DND-41 (cell line): ENCODE measurements around the gene CELF6.

Experiments used
- ATAC-seq: fragments of 200-7000 bp; cut with Tn5 transposase; 3 replicates; pipeline ENCODE4 v1.9.1; 2021; ENCODE audit warnings: low read depth; ENCODE audit not compliant: insufficient read depth
- DNase-seq: peaks from one replicate; pipeline ENCODE4 v3.0.0-alpha.2; 2020
- H2AFZ ChIP-seq: 2 replicates; pipeline ENCODE4 v1.6.0; 2012; ENCODE audit warnings: low read depth, low read length
- H3K27ac ChIP-seq: 2 replicates; pipeline ENCODE4 v1.5.1; 2012; ENCODE audit warnings: low read length, inconsistent platforms
- H3K27me3 ChIP-seq: fragments of 200-600 bp; sonication (generic); 2 replicates; pipeline ENCODE4 v1.6.0; 2012; ENCODE audit warnings: low read length, mild to moderate bottlenecking, inconsistent platforms; ENCODE audit not compliant: insufficient read depth, poor library complexity
- H3K36me3 ChIP-seq: 2 replicates; pipeline ENCODE4 v1.5.1; 2012; ENCODE audit warnings: low read length, inconsistent platforms; ENCODE audit not compliant: insufficient read depth
- H3K4me1 ChIP-seq: 2 replicates; pipeline ENCODE4 v1.5.1; 2012; ENCODE audit warnings: mild to moderate bottlenecking, low read length; ENCODE audit not compliant: insufficient read depth
- H3K4me2 ChIP-seq: 2 replicates; pipeline ENCODE4 v1.6.0; 2012; ENCODE audit warnings: mild to moderate bottlenecking, moderate library complexity, low read length, inconsistent platforms; ENCODE audit not compliant: insufficient read depth
- H3K4me3 ChIP-seq, 2 experiments: fragments of 200-600 bp in 1 of 2; shearing (Covaris generic) in 1 of 2; 2 replicates each; pipeline ENCODE4 v1.5.1; 2012 to 2016; ENCODE audit warnings: inconsistent platforms in 2 of 2, low read length in 2 of 2, mild to moderate bottlenecking in 2 of 2, low read depth in 1 of 2, moderate library complexity in 1 of 2
- H3K79me2 ChIP-seq: 2 replicates; pipeline ENCODE4 v1.6.0; 2012; ENCODE audit warnings: low read length, inconsistent platforms; ENCODE audit not compliant: insufficient read depth
- H3K9ac ChIP-seq: 2 replicates; pipeline ENCODE4 v1.6.0; 2012; ENCODE audit warnings: low read depth, mild to moderate bottlenecking, inconsistent platforms, low read length, moderate library complexity
- H3K9me3 ChIP-seq: 2 replicates; pipeline ENCODE4 v1.5.1; 2012; ENCODE audit warnings: low read length, moderate library complexity, mild to moderate bottlenecking, inconsistent platforms; ENCODE audit not compliant: insufficient read depth, severe bottlenecking
- H4K20me1 ChIP-seq: 2 replicates; pipeline ENCODE4 v1.6.0; 2012; ENCODE audit warnings: low read length; ENCODE audit not compliant: insufficient read depth
- EZH2 ChIP-seq: IDR thresholded peaks from 3 replicates; pipeline ENCODE4 v1.6.1; 2012; ENCODE audit warnings: borderline replicate concordance, low read depth, mild to moderate bottlenecking, moderate library complexity, low read length, inconsistent platforms; ENCODE audit not compliant: severe bottlenecking
- TF ChIP-seq, protein P1 (sequence below): IDR thresholded peaks from 2 replicates; pipeline ENCODE4 v1.5.1; 2012; ENCODE audit warnings: borderline replicate concordance, low read length, moderate library complexity, mild to moderate bottlenecking; ENCODE audit not compliant: poor library complexity, severe bottlenecking; ENCODE audit errors: extremely low read depth

CELF6 gene

GRCh38 chr15:72237853-72238224 lies 82.1 kb downstream of the CELF6 start:
- H3K27me3 ChIP-seq = no peaks in the 10 kb centered on the region
- no peak for TF ChIP-seq EZH2
- TF ChIP-seq, protein P1, sequence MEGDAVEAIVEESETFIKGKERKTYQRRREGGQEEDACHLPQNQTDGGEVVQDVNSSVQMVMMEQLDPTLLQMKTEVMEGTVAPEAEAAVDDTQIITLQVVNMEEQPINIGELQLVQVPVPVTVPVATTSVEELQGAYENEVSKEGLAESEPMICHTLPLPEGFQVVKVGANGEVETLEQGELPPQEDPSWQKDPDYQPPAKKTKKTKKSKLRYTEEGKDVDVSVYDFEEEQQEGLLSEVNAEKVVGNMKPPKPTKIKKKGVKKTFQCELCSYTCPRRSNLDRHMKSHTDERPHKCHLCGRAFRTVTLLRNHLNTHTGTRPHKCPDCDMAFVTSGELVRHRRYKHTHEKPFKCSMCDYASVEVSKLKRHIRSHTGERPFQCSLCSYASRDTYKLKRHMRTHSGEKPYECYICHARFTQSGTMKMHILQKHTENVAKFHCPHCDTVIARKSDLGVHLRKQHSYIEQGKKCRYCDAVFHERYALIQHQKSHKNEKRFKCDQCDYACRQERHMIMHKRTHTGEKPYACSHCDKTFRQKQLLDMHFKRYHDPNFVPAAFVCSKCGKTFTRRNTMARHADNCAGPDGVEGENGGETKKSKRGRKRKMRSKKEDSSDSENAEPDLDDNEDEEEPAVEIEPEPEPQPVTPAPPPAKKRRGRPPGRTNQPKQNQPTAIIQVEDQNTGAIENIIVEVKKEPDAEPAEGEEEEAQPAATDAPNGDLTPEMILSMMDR = no peak
- peak; percentile 47 for ATAC-seq
- peak; percentile 6 for DNase-seq
- H3K4me3 ChIP-seq = no peak overlapping the region
- peaks cover 30% of the 10 kb centered on the region for H3K4me1 ChIP-seq
- H2AFZ ChIP-seq = no peak overlapping the region
- H3K27ac ChIP-seq = peak overlapping the region; percentile 92
- no peaks in the 10 kb centered on the region for H3K79me2 ChIP-seq
- H3K4me2 ChIP-seq = 0 out of 2 replicates have a peak overlapping the region, but pooled peaks have one; percentile 71
- peaks cover 28% of the 10 kb centered on the region for H3K36me3 ChIP-seq
- no peaks in the 10 kb centered on the region for H3K9me3 ChIP-seq
- H4K20me1 ChIP-seq = no peaks in the 10 kb centered on the region
- 0 out of 2 replicates have a peak overlapping the region, but pooled peaks have one; percentile 23 for H3K9ac ChIP-seq

- Histone ChIP-seq H3K9me3 (no peaks in the 10 kb centered on the region), H3K9ac (peak overlapping the region; percentile 54), H3K79me2 (no peaks in the 10 kb centered on the region), H3K4me3 (peak overlapping the region; percentile 6 to 49; a peak in 3 of 4 replicates), H3K36me3 (peaks cover 22% of the 10 kb centered on the region), H4K20me1 (no peaks in the 10 kb centered on the region), H2AFZ (no peak overlapping the region), H3K4me1 (peaks cover 36% of the 10 kb centered on the region), H3K27ac (peak overlapping the region; percentile 92), H3K27me3 (no peaks in the 10 kb centered on the region), H3K4me2 (peak overlapping the region; percentile 71)
- peak; percentile 88 for DNase-seq
- ATAC-seq = peak; percentile 96
- TF ChIP-seq, protein P1 = no peak
- no peak for TF ChIP-seq EZH2
These were observed 82.7 kb downstream of the CELF6 start for GRCh38 chr15:72237029-72237852.

DNA sequence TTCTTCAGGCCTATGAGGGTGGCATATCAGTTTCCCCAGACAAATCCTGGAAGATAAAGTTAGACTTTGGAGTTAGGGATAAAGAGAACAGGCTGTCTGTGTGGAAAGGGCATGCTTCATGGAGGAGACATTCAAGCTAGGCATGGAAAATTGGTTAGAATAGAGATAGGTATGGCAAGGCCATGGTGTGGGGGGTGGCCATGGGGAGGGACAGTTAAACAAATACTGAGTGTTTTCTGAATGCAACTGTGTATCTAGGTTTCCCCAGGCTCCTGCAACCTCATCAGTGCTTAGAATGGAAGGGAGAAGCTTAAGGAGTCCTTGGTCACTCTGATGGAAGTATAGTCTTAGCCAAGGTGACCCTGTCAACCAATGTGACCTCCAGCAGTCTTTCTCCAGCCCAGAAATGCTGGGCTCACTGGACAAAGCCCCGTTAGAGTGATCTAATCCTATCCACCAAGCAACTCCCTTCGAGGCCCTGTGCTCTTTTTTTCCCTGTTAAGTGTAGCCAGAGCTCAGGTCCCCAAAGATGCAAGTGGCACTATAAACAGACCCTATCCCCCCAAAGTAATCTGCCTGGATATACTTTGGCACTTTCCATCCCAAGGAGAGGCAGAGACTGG lies 83.5 kb downstream of the CELF6 start:
- H4K20me1 ChIP-seq = no peaks in the 10 kb centered on the region
- H3K4me2 ChIP-seq = peak overlapping the region; percentile 71
- peak overlapping the region; percentile 6 to 49; a peak in 3 of 4 replicates for H3K4me3 ChIP-seq
- H3K27ac ChIP-seq = peak overlapping the region; percentile 92
- DNase-seq (no peak), ATAC-seq (no peak)
- peaks cover 44% of the 10 kb centered on the region for H3K4me1 ChIP-seq
- H2AFZ ChIP-seq = no peak overlapping the region
- H3K9me3 ChIP-seq = no peaks in the 10 kb centered on the region
- peak overlapping the region; percentile 54 for H3K9ac ChIP-seq
- no peaks in the 10 kb centered on the region for H3K27me3 ChIP-seq
- TF ChIP-seq, protein P1 = no peak
- TF ChIP-seq EZH2 = no peak
- H3K36me3 ChIP-seq = peaks cover 14% of the 10 kb centered on the region
- no peaks in the 10 kb centered on the region for H3K79me2 ChIP-seq
